Measurements from ENCODE around the gene JPH4. TPM values are rescaled to one million over a fixed set of nuclear protein-coding genes. Genes with fewer than 3 reads are reported as not detected.

The JPH4 gene
- polyA plus RNA-seq, 3 donors = 2.2 to 4.1 (median 3.7) TPM

DNA sequence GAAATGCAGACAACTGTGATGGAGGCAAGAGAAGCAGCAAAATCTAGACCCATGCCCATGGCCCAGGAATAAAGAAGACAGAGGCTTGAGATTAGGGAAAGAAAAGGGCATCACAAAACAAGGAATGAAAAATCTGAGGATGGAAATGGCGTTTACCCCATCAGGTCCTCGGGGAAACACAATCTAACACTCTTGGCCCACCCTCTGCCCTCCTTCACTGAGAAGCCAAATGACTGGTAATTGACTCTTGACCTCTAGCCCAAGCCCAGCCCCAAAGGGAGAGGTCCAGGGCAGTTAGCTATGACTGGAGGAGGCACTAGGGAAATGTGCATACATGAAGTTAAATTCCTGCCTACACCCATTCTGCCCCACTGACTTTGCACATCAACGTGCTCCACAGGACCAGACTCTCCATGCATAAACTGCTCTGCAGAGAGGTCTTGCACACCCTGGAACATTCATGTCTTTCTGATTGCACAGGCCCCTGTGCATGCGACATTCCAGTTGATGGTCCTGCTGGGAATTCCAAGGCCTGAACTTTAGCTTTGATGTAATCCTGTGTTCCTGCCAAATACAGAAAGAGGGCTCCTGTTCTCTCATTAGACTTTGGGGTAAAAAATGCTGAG lies 32.7 kb downstream of the JPH4 start:
- no peak for DNase-seq
- WGBS (ENCODE audit: insufficient coverage) = 95% methylated on average over 2 of the region's 4 CpGs

DNA sequence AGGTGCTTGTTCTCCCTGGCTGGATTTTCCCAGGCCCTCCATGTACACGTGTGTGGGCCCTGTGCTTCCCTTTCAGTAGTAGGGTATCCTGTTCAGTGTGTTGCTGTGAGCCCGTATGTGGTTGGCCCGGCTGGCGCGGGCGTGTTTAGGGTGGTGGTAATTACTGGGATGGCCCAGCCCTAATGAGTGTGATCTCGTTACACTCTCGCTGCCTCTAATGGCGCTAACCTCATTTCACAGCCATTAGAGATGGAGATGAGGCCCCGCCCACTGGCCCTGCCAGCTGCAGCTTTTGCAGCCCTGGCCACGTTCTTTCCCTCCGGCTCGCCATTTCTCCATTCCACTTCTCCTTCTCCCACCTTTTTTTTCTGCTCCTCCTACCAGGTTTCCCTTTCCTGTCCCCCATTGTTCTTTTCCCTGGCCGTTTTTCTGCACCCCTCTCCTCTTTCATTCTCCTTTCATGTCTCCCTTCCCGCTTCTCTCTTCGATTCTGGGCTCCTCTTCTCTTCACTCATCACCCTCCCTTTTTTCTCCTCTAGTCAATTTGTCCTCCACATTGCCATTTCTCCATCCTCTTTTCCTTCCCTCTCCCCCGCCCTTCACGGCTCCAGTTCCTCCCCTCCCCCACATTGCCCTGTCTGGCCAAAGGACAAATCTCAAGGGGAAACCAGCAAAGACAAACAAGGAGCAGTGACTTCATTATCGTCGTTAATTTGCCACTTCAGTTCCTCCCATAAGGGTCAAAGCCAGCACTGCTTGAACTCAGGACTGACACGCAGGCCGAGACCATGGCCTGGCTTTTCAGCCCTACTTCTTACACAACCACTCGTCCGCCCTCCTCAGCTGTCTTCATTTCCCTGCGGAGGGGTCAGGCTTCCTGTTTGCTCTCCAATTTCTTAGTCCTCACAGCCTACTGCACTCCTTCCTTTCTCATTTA lies 33.8 kb downstream of the JPH4 start:
- H2AFZ ChIP-seq (ENCODE audit: insufficient read depth, low read depth, low read length, poor library complexity, severe bottlenecking) = no peak overlapping the region

More for the DNA sequence above, 32.7 kb downstream of the JPH4 start:
- H3K4me3 ChIP-seq (replicated peaks in 1 of 3; ENCODE audit: low read depth in 2 of 3, low read length in 3 of 3) = no peak overlapping the region
- Mint-ChIP-seq H3K4me3 (no peak overlapping the region), H3K36me3 (no peaks in the 10 kb centered on the region), H3K27me3 (ENCODE audit: low read depth in 3 of 3) (peaks cover 1 to 6% (median 5%) of the 10 kb centered on the region in 3 donors), H3K4me1 (peaks cover 16% of the 10 kb centered on the region), H3K27ac (peak overlapping the region in 1 of 7 donors; percentile 33), H3K9me3 (no peaks in the 10 kb centered on the region)
- peaks cover 2 to 12% of the 10 kb centered on the region in 2 donors for H3K27me3 ChIP-seq (ENCODE audit: control insufficient read depth in 2 of 2, insufficient read depth in 2 of 2, low read length in 2 of 2)
- intact Hi-C loops (cut with micrococcal nuclease) = no loop called here
- H3K9me3 ChIP-seq (replicated peaks in 1 of 2; ENCODE audit: control insufficient read depth in 1 of 2, insufficient read depth in 1 of 2, low read length in 2 of 2) = no peaks in the 10 kb centered on the region
- H3K36me3 ChIP-seq (replicated peaks in 1 of 2; ENCODE audit: control insufficient read depth in 1 of 2, insufficient read depth in 2 of 2, low read length in 2 of 2) = no peaks in the 10 kb centered on the region
- H4K20me1 ChIP-seq (ENCODE audit: insufficient read depth, low read length) = no peaks in the 10 kb centered on the region
- no peak overlapping the region for H3K4me2 ChIP-seq (replicated peaks; ENCODE audit: extremely low read depth, low read length, poor library complexity, severe bottlenecking)
- no peak overlapping the region for H2AFZ ChIP-seq (ENCODE audit: insufficient read depth, low read depth, low read length, poor library complexity, severe bottlenecking)
- no peaks in the 10 kb centered on the region for H3K79me2 ChIP-seq (ENCODE audit: insufficient read depth, low read length)
- TF ChIP-seq, protein P1, sequence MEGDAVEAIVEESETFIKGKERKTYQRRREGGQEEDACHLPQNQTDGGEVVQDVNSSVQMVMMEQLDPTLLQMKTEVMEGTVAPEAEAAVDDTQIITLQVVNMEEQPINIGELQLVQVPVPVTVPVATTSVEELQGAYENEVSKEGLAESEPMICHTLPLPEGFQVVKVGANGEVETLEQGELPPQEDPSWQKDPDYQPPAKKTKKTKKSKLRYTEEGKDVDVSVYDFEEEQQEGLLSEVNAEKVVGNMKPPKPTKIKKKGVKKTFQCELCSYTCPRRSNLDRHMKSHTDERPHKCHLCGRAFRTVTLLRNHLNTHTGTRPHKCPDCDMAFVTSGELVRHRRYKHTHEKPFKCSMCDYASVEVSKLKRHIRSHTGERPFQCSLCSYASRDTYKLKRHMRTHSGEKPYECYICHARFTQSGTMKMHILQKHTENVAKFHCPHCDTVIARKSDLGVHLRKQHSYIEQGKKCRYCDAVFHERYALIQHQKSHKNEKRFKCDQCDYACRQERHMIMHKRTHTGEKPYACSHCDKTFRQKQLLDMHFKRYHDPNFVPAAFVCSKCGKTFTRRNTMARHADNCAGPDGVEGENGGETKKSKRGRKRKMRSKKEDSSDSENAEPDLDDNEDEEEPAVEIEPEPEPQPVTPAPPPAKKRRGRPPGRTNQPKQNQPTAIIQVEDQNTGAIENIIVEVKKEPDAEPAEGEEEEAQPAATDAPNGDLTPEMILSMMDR (IDR thresholded peaks at IDR 0.05) = no peak
- no peak overlapping the region for H3K9ac ChIP-seq (ENCODE audit: insufficient read depth, low read length, poor library complexity, severe bottlenecking)
- H3K27ac ChIP-seq (ENCODE audit: low read depth in 1 of 2, low read length in 2 of 2) = no peak overlapping the region
- peaks cover 16 to 22% of the 10 kb centered on the region in 2 donors for H3K4me1 ChIP-seq (ENCODE audit: control insufficient read depth in 1 of 2, insufficient read depth in 2 of 2, low read length in 2 of 2)

More for the DNA sequence above, 33.8 kb downstream of the JPH4 start:
- DNase-seq = no peak
- Histone ChIP-seq H3K4me1 (ENCODE audit: control insufficient read depth in 1 of 2, insufficient read depth in 2 of 2, low read length in 2 of 2) (peaks cover 10 to 14% of the 10 kb centered on the region in 2 donors), H3K27me3 (ENCODE audit: control insufficient read depth in 2 of 2, insufficient read depth in 2 of 2, low read length in 2 of 2) (peaks cover 0 to under 1% of the 10 kb centered on the region in 2 donors), H3K27ac (ENCODE audit: low read depth in 1 of 2, low read length in 2 of 2) (no peak overlapping the region), H3K9ac (ENCODE audit: insufficient read depth, low read length, poor library complexity, severe bottlenecking) (no peak overlapping the region), H3K4me2 (replicated peaks; ENCODE audit: extremely low read depth, low read length, poor library complexity, severe bottlenecking) (peak overlapping the region; percentile 27), H3K4me3 (replicated peaks in 1 of 3; ENCODE audit: low read depth in 2 of 3, low read length in 3 of 3) (no peak overlapping the region), H3K79me2 (ENCODE audit: insufficient read depth, low read length) (no peaks in the 10 kb centered on the region), H3K36me3 (replicated peaks in 1 of 2; ENCODE audit: control insufficient read depth in 1 of 2, insufficient read depth in 2 of 2, low read length in 2 of 2) (no peaks in the 10 kb centered on the region), H4K20me1 (ENCODE audit: insufficient read depth, low read length) (no peaks in the 10 kb centered on the region), H3K9me3 (replicated peaks in 1 of 2; ENCODE audit: control insufficient read depth in 1 of 2, insufficient read depth in 1 of 2, low read length in 2 of 2) (no peaks in the 10 kb centered on the region)
- no peaks in the 10 kb centered on the region for H3K9me3 Mint-ChIP-seq
- peaks cover 5 to 7% (median 5%) of the 10 kb centered on the region in 3 donors for H3K27me3 Mint-ChIP-seq (ENCODE audit: low read depth in 3 of 3)
- intact Hi-C loops (cut with micrococcal nuclease) = no loop called here
- H3K4me1 Mint-ChIP-seq = peaks cover 15% of the 10 kb centered on the region
- peak overlapping the region in 1 of 7 donors; percentile 54 for H3K27ac Mint-ChIP-seq
- peak overlapping the region in 1 of 2 donors; percentile 37 for H3K4me3 Mint-ChIP-seq
- no peaks in the 10 kb centered on the region for H3K36me3 Mint-ChIP-seq
- WGBS (ENCODE audit: insufficient coverage) = 45% methylated on average over 20 of the region's 25 CpGs
- TF ChIP-seq, protein P1 (IDR thresholded peaks at IDR 0.05) = no peak

Data from CD14-positive monocyte (primary cell).